ENCODE results near the gene SNED1.

SNED1 gene

DNA sequence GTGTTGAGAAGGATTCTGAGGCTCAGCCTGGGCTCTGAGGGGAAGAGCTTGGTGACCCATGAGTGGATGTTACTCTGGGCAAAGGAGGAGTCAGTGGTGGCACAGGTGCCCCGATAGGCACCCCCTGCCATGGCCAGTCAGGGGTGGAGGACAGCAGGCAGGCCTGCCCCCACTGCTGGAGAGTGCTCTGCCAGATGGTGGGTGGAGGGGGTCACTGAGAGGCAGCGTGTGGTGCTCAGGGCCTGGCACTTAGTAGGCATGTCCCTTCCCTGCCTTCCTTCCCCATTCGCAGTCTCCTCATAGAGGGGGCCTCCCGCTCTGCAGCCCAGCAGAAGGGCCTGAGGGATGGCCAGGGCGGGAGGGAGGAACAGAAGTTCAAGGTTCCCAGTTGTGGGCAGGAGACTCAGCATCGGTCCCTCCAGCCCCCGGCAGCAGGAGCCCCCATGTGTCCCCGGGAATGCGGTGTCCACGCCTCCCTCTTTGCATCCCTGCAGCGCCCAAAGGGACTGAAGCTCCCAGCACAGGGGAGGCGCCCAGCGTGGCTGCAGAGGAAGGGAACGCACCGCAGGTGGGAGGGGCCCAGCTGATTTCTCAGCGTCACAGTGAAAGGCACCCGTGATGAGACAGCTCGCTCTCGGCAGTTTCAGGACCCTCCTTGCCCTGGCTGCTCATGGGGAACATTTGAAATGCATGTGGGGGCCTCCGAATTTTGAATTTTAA lies 5.7 kb upstream of the SNED1 start:
- DNase-seq (ENCODE audit: low read depth in 2 of 2): no peak

DNA sequence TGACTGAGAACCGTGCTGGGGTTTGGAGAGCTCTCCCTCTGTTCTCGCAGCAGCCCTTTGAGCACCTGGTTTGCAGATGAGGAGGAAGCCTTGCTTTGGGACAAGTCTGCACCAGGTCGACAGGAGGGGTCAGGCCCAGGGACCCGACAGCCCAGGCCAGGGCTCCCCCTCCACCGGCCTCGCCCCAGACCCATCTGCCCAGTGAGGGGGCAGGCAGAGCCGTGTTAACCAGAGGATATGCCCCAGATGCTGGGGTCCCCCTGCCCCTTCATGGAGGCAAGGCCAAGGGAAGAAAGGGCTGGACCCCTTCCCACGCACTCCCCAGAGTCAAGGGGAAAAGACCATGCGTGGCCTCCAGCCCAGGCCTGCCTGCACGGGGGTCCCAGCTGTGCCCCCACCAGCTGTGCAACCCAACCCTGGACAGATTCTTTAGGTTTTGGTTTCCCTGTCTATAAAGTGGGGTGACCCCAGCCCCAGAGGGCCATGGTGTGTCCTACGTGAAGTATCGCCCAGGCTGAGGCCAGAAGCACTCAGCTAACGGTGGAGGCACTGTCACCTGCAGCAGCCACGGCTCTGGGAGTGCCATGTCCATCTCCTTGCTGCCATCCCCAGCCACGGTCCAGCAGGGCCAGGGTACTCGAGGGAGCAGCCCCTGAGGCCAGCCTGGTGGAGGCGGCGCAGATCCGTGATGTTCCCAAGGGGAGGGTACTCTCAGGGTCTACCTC lies 4.8 kb upstream of the SNED1 start:
- DNase-seq (ENCODE audit: low read depth in 2 of 2): no peak

DNA sequence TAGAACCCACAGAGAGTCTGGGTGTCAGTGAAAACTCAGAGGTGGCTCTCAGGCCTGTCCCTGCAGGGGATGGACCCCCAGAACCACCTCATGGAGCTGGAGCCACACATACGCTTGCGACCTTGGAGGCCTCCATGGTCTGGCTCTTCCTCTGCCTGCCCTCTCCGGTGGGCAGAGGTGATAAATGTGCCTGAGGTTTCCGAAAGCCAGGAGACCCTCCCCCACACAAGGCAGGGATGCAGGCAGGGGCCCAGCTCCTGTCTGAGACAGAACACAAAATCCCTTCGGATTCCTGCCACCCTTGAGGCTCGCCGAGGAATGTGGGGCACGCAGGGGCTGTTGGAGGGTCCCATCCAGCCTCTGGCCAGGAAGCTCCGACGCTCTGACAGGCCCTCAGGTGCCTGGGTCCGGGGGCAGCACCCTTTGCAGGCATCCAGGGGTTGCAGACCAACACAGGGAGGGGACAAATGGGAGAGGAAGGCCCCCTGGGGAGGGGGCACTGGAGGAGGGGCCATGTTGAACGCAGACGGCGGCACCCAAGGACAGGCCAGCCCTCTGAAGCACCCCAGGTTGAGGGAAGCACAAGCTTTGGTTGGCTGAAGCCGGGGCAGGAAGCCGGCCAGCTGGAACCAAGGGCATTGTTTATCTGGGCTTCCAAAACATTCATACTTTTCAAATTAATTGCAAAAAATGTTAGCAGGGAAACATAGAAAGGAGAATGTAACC lies 4.1 kb upstream of the SNED1 start:
- DNase-seq (ENCODE audit: low read depth in 2 of 2): no peak

DNA sequence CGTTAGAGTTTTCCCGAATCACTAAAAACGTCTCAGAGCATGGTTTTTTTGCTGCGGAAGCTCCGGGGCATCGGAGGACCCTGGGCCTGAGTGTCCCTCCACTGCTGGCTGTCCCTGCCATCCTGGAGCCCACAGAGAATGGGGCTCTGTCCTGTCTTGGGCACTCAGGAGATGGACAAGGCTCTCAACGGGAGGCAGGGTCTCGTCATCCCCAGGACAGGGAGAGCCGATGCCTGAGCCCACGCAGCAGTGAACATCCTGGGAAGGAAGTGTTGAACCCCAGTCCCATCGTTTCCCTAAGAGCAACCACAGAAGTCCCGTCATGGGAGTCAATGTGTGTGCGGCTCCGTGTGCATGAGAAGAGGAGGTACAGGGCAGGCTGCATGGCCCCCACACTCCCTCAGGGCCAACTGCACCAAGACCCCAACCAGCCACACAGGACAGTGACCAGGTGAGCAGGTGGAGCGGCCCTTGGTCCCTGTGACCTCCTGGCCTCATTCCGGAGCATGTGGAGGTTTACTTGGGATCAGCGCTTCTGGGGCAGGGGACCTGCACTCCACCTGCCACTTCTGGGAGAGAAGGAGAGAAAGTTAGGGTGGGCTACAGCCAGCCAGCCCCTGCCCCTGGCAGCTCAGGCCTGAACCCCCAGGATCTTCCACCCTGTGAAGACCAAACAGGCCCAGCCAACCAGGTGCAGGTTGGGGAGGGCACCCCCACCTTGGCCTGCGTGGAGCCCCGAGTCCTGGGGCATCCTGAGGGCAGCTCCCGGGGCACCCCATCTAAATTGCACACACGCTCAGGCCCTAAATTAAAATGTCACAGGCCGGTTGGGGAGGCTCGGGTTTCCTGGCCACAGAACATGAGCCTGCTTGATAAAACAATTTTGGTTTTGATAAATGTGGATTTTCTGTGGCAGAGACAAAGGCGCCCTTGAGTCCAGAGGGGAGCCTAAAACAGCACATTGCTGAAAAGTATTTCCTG lies 3.1 kb upstream of the SNED1 start:
- DNase-seq (ENCODE audit: low read depth in 2 of 2): no peak

DNA sequence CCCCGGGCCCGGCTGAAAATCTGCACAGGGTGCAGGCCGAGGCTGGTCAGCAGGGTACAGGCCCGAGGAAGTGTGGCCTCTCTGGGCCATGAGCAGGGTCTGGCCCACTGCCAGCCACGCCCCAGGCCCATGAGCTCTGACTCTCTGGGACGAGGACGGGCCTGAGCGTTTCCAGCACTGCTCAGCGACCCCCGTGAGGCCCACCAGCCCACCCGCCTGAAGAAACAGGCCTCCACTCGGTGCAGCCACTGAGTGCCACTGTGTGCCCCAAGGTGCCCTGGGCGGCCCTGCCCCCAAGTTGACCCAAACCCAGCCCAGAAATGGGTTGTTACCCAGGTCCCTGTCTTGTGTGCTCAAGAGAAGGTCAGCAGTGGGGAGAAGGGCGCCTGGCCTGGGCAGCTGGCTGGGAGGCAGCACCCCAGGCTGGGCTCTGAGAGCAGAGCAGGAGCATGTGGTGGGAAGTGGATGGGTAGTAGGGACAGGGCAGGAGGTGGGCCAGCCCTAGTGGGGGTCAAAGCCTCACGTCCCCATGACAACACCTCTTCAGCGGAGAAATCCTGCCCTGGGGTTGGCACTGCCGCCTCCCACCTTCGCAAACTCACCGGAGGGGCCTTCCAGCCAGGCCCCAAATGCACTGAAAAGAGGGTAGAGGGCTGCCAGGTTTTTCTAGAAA lies 2.1 kb upstream of the SNED1 start:
- no peak for DNase-seq (ENCODE audit: low read depth in 2 of 2)

DNA sequence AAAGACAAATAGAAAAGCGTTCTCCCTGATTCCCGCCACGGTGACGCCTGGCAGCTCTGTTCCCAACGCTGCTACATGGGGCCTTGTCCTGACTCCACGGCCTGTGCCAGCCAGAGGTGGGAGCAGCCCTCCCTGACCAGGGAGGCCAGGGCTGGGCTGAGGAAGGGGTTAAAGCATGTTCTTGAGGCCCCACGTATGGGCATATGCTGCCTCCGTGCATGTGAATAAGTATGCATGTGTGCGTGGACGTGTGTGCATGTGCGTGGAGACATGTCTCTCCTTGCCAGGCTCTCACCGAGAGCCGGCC lies 1.6 kb upstream of the SNED1 start:
- no peak for DNase-seq (ENCODE audit: low read depth in 2 of 2)

DNA sequence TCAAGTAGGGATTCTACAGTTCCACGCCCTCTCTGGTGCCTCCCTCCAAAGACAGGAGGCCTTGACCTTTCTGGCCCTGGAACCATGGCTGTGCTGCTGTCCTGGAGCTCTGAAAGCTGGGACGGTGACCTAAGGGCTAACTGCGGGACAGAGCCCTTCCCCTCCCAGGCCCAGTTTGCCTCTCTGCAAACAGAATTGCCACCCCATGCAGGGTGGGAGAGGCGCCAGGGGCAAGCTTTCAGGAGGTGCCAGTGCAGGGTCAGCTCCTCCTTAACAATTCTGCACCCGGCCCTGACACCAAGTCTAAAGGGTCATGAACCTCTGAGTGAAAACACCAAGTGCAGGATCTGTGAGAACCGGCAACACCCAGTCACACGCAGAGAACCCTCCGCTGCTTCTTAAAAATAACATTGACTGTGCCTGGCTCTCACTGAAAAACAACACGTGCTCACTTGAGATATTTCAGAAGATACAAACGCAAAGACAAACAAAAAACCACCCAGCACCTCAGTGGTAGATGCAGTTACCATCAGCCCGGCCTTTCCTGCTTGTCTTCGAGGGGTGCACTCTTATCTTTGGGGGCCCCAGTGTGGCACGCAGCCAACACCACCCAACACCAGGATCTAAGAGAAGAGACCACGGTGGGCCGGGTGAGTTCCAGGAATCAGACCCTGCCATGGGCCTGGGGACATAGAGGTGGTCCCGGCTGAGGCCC lies 1.1 kb upstream of the SNED1 start:
- no peak for DNase-seq (ENCODE audit: low read depth in 2 of 2)

DNA sequence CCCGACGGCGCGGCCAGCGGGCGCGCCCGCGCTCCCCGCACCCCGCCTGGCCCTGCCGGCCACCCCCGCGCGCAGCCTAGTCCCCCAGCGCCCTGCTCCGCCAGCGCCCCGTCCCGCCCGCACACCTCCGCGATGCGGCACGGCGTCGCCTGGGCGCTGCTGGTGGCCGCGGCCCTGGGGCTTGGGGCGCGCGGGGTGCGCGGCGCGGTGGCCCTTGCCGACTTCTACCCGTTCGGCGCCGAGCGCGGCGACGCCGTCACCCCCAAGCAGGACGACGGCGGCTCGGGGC lies 232 bp downstream of the SNED1 start:
- DNase-seq (ENCODE audit: low read depth in 2 of 2): no peak

DNA sequence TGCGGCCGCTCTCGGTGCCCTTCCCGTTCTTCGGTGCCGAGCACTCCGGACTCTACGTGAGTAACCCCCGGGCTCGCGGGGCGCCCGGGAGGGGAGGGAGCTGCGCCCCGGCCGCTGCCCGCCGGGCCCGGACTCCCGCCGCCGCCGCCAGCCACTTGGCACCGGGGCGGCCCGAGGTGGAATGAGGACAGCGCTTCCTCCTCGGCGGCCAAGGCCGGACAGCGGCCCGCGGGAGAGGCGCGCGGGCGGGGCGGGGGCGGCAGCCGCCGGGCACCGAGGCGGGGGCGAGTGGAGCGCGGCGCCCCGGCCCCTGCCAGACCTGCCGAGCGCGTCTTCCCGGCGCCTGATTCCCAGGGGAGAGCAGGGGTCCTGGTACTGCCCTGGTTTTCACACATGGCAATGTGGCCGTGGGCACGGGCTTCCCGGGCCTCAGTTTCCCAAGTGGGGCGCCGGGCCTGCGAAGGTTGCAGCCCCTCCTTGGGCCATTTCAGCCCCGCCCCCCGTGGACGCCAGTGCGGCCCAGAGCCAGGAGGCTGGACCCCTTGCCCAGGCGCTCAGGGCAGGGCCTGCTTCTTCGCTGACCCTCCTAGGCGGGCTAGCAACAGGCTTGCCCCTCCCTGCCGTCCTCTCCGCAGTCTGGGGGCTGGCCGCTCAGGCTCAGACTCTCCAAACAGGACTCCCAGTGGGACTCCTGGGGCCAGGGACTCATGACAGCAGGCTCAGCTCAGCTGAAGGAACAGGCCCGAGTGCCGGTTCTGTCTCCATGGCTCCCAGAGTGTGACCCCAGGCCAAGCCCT lies 775 bp downstream of the SNED1 start:
- DNase-seq (ENCODE audit: low read depth in 2 of 2): no peak

DNA sequence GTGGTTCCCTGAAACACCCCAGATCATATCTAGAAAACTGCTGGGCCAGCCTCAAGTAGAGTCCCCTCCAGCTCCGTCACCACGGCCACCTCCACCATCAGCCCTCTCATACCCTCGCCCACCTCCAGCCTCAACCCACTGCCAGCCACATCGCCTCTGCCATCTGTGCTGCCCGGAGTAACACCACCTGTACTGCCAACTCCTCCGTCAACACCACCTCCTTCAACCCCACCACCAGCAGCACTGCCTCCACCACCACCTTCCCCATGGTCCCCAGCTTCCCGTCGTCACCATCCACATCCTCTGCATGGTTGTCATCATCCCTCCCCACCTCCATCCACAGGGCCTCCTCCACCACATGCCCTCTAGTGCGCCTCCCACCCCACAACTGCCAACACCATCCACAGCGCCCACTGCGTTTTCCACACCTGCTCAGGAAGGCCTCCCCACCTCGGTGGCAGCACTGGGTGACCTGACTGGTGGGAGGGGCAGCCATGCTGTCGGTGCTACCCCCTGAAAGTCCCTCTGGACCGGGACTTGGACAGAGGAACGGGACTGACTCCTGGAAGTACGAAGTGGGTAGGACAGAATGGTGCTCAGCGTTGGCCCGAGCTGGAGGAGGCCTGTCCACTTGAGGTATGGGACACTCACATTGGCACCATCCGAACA lies 1.6 kb downstream of the SNED1 start:
- no peak for DNase-seq (ENCODE audit: low read depth in 2 of 2)

DNA sequence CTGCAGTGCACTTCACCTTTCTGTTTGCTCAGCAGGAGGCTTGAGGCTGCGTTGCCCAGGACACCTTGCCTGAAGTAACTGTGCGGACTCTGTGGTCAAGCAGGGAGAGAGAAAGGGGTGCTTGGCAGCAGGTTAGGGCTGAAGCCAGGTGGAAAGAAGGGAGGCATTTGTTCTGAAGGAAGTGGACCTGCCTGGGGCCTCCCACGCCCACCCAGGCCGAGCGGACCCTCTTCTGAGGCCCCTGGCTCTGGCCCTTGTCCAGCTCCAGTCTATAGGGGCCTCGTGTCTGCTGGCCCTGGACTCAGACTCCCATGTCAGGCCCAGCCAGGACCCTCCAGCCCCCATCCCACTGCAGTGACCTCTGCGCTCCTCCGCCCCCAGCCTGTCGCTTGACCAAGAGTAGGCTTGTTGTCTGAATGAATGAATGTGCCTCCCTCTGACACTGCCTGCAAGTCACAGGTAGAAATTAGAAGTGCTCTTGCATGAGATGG lies 2.5 kb downstream of the SNED1 start:
- no peak for DNase-seq (ENCODE audit: low read depth in 2 of 2)

DNA sequence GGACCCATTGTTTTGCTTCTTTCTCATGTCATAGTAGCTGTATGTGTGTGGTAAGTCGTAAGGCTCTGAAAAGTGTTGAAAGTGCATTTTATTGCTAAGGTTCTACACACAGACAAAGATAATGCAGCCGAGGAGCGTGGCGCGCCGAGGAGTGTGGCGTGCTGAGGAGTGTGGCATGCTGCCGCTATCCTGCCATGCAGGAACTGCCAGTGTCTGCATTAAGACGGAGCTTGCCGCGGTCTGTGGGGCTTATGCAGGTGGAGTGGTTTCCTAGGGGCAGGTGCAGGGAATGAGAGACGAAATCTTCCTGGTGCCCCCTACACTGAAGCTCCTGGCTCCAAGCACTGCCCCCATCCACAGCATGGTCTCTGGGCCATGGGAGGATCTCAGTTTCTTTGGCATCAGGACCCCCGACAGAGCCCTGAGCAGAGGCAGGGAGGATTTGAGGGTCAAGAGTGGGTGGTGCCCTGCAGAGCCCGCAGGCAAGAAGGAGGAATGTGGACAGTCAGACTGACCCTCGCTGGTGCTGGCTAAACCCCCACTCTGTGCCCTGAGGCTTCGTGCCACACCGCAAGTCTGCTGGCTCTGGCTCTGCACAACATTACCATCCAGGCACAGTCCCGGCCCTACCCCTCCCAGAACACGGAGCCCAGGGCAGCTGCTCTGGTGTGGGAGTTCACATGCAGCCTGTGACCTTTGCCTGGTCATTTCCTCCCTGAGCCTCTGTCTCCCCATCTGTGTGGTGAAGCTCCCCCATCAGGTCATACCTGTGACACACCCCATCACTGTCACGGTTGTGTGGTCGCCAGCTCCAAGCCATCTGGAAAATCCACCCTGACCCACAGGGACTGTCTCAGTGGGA lies 3.2 kb downstream of the SNED1 start:
- no peak for DNase-seq (ENCODE audit: low read depth in 2 of 2)

DNA sequence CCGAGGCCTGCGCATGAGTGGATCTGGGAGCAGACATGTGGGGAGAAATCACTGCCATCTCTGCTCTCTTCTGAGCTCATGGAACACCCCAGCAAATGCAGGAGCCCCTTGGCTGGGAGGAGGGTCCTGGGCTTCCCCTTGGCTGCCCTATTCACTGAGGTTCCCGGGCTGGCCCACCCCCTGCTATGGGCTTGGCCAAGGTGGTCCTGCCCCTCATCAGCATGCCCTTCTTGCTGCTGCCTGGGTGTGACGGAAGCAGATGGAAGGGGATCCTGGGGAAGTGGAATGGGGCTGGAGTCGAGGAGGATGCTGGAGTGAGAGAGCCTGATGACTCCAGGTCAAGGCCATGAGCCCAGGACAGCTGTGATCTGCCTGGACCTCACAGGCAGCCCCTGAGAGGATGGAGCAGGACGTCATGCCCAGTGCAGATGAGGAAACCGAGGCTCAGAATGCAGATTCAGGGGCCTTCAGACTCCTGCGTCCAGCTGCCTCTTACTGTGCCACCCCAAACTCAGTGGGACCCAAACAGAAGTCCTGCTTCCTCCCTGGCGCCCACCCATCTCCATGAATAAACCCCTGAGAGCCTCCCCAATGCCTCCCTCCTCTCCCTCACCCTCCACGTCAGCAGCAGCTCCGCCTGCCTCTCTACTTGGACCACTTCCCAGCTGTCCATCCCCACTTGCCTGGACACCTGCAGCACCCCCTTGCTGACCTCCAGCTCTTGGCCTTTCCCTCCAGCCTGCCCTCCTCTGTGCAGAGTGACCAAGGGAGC lies 4.0 kb downstream of the SNED1 start:
- DNase-seq (ENCODE audit: low read depth in 2 of 2): no peak

DNA sequence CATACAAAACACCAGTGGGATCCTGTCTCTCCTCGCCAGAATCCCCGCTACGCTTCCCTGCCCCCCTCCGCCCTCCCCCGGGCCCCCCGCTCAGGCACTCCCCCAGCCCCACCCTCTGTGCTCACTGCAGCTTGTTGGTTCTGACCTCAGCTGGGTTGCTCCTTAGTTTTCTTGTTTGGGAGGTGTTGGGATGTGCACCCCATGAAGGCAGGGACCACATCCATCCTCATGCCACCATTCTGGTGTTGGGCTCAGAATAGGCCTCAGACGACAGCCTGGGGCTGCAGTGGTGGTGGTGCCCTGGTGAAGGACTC lies 4.6 kb downstream of the SNED1 start:
- no peak for DNase-seq (ENCODE audit: low read depth in 2 of 2)

DNA sequence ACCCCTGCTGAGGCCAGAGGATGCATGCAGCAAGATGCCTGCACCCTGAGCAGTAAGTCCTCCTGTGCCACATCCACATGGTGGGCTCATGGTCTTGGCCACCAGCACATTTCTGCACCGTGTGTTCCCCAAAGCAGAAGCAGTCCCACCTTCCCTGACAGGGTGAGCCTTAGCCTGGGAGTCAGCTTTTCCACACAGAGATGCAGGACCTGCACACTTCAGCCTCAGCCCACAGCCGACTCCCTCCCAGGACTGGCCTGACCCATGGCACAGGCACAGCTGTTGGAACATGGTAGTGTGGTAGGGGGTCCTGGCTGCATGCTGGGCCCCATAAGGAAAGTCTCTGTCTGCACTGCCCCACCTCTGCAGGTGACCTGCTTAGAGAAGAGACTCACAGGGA lies 5.0 kb downstream of the SNED1 start:
- no peak for DNase-seq (ENCODE audit: low read depth in 2 of 2)

DNA sequence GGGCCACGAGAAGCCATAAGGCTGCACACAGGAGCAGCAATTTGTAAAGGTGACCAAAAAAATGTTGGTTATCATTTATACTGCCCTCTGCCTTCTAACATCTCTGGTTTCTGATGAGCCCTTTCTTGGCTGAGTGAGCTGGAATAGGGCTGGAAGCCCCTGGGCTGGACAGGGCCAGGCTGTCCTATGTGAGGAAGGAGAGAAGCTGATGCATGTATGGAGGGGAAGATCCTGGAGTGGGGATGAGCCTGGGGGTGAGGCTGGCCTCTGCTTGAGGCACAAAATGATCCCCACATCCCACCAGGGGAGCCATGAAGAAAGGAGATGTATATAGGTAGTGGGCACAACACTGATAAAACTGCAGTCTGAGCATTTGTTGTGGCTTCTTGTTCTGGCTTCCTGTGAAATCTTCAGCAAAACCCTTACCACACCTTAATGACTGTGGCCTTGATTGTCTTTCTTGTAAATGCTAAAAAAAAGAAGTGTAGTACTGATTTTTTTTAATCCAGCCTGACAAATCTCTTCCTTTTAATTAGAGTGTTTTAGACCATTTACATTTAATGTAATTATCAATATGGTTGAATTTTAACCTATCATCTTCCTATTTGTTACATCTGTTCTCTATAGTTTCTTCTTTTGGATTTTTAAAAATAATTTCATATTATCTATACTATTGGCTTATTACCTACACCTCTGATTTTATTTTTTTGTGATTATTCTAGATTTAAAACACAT lies 5.6 kb downstream of the SNED1 start:
- no peak for DNase-seq (ENCODE audit: low read depth in 2 of 2)

DNA sequence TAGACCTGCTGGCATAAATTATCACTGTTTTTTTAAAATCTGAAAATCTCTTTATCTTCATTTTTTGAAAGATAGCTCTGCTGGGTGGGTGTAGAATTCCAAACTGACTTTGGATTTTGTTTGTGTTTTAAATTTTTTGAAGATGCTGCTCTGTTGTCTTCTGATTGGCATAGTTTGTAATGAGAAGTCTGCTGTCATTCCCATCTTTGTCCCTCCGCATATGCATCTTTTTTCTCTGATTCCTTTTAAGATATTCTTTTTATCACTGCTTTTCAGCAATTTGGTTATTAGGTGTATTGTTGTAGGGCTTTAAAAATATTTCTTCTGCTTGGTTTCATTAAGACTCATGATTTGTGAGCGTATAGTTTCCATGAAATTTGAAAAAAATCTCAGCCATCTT lies 7.2 kb downstream of the SNED1 start:
- no peak for DNase-seq (ENCODE audit: low read depth in 2 of 2)
